GM18868 (cell line): ENCODE measurements around the gene CCDC92.

Experiments
- ATAC-seq: cut with Tn5 transposase; IDR thresholded peaks from one replicate; pipeline ENCODE4 v1.9.1; 2021; ENCODE audit warnings: mild to moderate bottlenecking, moderate library complexity; ENCODE audit not compliant: unreplicated experiment

The CCDC92 gene

DNA sequence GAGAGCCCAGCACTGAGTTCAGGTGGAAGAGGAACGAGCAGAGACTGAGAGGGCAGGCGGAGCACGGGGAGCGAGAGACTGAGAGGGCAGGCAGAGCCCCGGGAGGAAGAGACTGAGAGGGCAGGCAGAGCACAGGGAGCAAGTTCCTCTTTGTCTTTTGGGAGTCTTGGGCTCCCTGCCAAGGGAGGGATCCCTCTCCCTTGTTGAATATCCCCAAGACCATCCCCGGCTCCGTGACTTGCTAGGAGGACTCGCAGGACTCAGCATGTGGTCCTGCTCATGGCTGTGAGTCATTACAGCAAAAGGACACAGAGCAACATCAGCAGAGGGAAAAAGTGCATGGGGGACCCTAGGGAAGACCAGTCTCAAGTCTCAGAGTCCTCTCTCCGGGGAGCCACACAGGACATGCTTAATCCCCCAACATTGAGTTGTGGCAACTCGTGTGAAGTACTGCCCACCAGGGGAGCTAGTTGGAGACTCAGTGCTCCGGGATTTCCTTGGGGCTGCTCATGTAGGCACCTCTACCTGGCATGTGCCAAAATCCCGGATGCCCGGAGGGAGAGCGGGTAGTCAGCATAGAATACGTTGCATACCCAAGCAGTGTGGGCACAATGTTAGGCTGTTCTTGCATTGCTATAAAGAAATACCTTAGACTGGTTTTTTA lies 81.0 kb downstream of the CCDC92 start:
- no peak for ATAC-seq

DNA sequence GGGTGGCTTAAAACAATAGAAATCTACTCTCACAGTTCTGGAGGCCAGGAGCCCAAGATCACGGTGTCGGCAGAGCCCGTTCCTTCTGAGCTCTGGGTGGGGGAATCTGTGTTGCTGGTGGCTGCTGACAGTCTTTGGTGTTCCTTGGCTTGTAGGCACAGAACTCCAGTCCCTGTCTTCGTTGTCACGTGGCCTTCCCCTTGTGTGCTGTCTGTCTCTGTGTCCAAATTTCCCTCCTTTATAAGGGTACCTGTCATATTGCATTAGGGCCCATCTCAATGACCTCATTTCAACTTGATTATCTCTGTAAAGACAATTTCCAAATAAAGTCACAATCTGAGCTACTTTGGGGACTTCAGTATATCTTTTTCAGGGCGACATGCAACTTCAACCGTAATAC lies 81.6 kb downstream of the CCDC92 start:
- ATAC-seq, result no peak

GRCh38 chr12:123890536-123890902 lies 82.1 kb downstream of the CCDC92 start:
- ATAC-seq, result no peak

GRCh38 chr12:123889848-123890535 lies 82.6 kb downstream of the CCDC92 start:
- ATAC-seq, result no peak

GRCh38 chr12:123888989-123889388 lies 83.6 kb downstream of the CCDC92 start:
- ATAC-seq, result no peak

GRCh38 chr12:123886931-123887582 lies 85.6 kb downstream of the CCDC92 start:
- ATAC-seq, result no peak

GRCh38 chr12:123886258-123886657 lies 86.4 kb downstream of the CCDC92 start:
- ATAC-seq, result no peak
